Gastroesophageal sphincter (tissue), 4 donors: Measurements from ENCODE around the gene SLC6A12. TPM values are rescaled to one million over a fixed set of nuclear protein-coding genes. Genes with fewer than 3 reads are reported as not detected.

Experiments used
- ATAC-seq: fragments of 150-250 bp; one replicate; pipeline ENCODE4 v1.9.1; 2016; ENCODE audit warnings: mild to moderate bottlenecking, moderate library complexity
- H3K27ac ChIP-seq, 4 donors: fragments of 200-600 bp; sonication (generic) in 3 of 4; 1 replicate in 3 of 4; 2 replicates in 1 of 4; pipeline ENCODE4 v1.5.1; 2016 to 2019
- H3K27me3 ChIP-seq: fragments of 200-600 bp; sonication (generic); one replicate; pipeline ENCODE4 v1.5.1; 2019
- H3K36me3 ChIP-seq, 2 donors: fragments of 200-600 bp; sonication (generic); one replicate each; pipeline ENCODE4 v1.5.1; 2019; ENCODE audit warnings: control low read depth in 1 of 2
- H3K4me1 ChIP-seq, 3 donors: fragments of 200-600 bp; sonication (generic); 1 replicate in 2 of 3; 2 replicates in 1 of 3; pipeline ENCODE4 v1.5.1; 2016 to 2019; ENCODE audit warnings: control low read depth in 2 of 3
- H3K4me3 ChIP-seq, 2 donors: fragments of 200-600 bp; sonication (generic); one replicate each; pipeline ENCODE4 v1.5.1; 2019; ENCODE audit warnings: mild to moderate bottlenecking in 1 of 2, moderate library complexity in 1 of 2
- H3K9me3 ChIP-seq, 3 donors: fragments of 200-600 bp; sonication (generic); one replicate each; pipeline ENCODE4 v1.5.1; 2017 to 2019; ENCODE audit warnings: control low read depth in 2 of 3
- EP300 ChIP-seq: sonication (generic); formaldehyde crosslinking; IDR thresholded peaks from one replicate; pipeline ENCODE4 v1.6.1; 2017; ENCODE audit warnings: antibody characterized with exemption, mild to moderate bottlenecking
- POLR2A ChIP-seq, 2 donors: fragments of 450-650 bp; IDR thresholded peaks; one replicate each; pipeline ENCODE4 v1.6.1; 2017; ENCODE audit warnings: antibody characterized with exemption in 2 of 2, mild to moderate bottlenecking in 2 of 2, moderate library complexity in 1 of 2
- POLR2AphosphoS5 ChIP-seq: sonication (generic); formaldehyde crosslinking; IDR thresholded peaks from one replicate; pipeline ENCODE4 v1.6.1; 2017; ENCODE audit warnings: antibody characterized with exemption
- WGBS, 2 donors: methylation state at CpG; one replicate each; pipeline ENCODE4 v1.1.5; 2018; ENCODE audit warnings: low coverage in 1 of 2; 5-methylcytosine and 5-hydroxymethylcytosine counted together
- total RNA-seq, 4 donors: library from RNA; depleted of rRNA; stranded (reverse); fragments of >200 nt; gene quantifications; one replicate each; pipeline ENCODE4 v1.1.0, GENCODE V29; 2016
- TF ChIP-seq, protein P1 (sequence below), 4 experiments: fragments of 200-600 bp in 2 of 4; fragments of 450-650 bp in 2 of 4; sonication (generic) in 1 of 4; IDR thresholded peaks; one replicate each; pipeline ENCODE4 v1.5.1; 2017 to 2019; ENCODE audit warnings: antibody characterized with exemption in 4 of 4, mild to moderate bottlenecking in 2 of 4, moderate library complexity in 2 of 4

The SLC6A12 gene
- total RNA-seq, 4 donors from 2014 or later: 11.3 TPM; not detected in 3

- Histone ChIP-seq H3K4me3 (no peak overlapping the region), H3K27ac (no peak overlapping the region), H3K27me3 (peaks cover 37% of the 10 kb centered on the region), H3K36me3 (no peaks in the 10 kb centered on the region), H3K9me3 (no peaks in the 10 kb centered on the region), H3K4me1 (peaks cover 0 to 7% (median 0%) of the 10 kb centered on the region in 3 donors)
- WGBS, 2 donors: 86 to 90% methylated on average over 3 to 4 of the region's 5 CpGs
- TF ChIP-seq POLR2A (IDR thresholded peaks at IDR 0.05) (no peak), POLR2AphosphoS5 (no peak), EP300 (no peak)
- TF ChIP-seq, protein P1, sequence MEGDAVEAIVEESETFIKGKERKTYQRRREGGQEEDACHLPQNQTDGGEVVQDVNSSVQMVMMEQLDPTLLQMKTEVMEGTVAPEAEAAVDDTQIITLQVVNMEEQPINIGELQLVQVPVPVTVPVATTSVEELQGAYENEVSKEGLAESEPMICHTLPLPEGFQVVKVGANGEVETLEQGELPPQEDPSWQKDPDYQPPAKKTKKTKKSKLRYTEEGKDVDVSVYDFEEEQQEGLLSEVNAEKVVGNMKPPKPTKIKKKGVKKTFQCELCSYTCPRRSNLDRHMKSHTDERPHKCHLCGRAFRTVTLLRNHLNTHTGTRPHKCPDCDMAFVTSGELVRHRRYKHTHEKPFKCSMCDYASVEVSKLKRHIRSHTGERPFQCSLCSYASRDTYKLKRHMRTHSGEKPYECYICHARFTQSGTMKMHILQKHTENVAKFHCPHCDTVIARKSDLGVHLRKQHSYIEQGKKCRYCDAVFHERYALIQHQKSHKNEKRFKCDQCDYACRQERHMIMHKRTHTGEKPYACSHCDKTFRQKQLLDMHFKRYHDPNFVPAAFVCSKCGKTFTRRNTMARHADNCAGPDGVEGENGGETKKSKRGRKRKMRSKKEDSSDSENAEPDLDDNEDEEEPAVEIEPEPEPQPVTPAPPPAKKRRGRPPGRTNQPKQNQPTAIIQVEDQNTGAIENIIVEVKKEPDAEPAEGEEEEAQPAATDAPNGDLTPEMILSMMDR (IDR thresholded peaks at IDR 0.05): no peak
- ATAC-seq: no peak
Measured at GRCh38 chr12:144650-145284, 69.2 kb downstream of the SLC6A12 start.

DNA sequence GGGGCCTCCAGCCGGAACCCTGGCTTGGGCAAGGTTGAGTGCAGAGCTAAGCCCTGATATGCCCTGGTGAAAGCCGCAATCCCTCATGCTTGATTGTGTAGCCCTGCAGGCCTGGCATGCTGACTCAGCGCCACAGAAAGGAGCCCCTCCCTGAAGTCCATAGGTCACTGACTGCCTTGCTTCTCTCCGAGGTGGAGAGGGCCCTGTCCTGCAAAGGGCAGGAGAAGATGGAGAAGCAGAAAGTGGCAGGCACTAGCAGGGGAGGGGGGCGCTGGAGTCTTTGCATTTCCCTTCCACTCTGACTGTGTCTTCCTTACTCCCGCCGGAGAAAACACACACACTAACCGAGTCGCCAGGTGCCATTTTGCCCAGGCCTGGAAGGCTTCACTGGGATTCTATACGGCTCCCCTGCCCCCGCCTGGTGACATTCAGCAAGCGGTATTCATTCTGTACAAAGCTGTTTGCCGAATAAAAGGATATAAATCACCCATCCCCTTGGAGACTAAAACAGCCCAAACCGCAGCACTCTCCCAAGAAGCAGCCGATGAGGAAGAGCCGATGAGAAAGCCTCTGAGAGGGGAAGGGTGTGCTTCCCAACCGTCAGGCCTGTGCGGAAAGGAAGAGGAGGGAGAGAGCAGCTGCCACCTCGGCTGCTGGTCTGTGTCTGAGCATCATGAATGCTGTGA, 69.8 kb downstream of the SLC6A12 start:
- ATAC-seq: no peak
- TF ChIP-seq EP300: no peak
- WGBS, 2 donors: 72 to 78% methylated on average over 7 to 9 of the region's 19 CpGs
- no peaks in the 10 kb centered on the region for H3K9me3 ChIP-seq
- no peaks in the 10 kb centered on the region for H3K36me3 ChIP-seq
- peaks cover 0 to 14% (median 2%) of the 10 kb centered on the region in 3 donors for H3K4me1 ChIP-seq
- H3K27me3 ChIP-seq: peaks cover 36% of the 10 kb centered on the region
- H3K27ac ChIP-seq: no peak overlapping the region
- H3K4me3 ChIP-seq: no peak overlapping the region

DNA sequence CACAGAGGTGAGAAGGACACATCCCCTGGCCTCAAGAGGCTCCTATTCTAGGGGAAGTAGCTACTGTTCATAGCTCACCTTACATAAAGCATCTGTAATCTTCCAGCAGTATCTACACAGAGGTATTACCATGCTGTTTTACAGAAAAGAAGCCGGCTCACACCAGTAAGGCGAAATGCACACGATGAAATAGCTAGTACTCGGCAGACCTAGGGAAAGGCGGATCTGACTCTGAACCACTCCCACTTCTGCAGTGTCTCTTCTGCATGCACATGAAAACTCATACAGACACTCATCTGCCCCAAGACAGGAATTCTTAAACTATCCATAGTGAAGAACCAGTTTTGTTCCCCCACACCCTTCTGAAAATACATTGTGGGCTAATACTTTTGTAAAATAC, 73.8 kb downstream of the SLC6A12 start:
- no peak for ATAC-seq
- 61 to 71% methylated on average over 5 of the region's 5 CpGs for WGBS, 2 donors
- no peak overlapping the region for H3K4me3 ChIP-seq

More for the DNA sequence above, 73.8 kb downstream of the SLC6A12 start:
- peaks cover 71% of the 10 kb centered on the region for H3K27me3 ChIP-seq
- no peaks in the 10 kb centered on the region for H3K36me3 ChIP-seq
- H3K9me3 ChIP-seq: no peaks in the 10 kb centered on the region
- no peak overlapping the region for H3K27ac ChIP-seq
- TF ChIP-seq EP300: no peak
- no peak for TF ChIP-seq POLR2AphosphoS5
- no peak for TF ChIP-seq POLR2A (IDR thresholded peaks at IDR 0.05)
- TF ChIP-seq, protein P1 (IDR thresholded peaks at IDR 0.05): no peak
- peaks cover 0 to 20% (median 5%) of the 10 kb centered on the region in 3 donors for H3K4me1 ChIP-seq

Other genes starting within 250 kb of the SLC6A12 start
- 1 to 10 TPM in 1 of 4 donors, under 1 TPM in 3; 0.07 to 2.4 (median 0.57) TPM for gene IQSEC3, start 147.4 kb downstream of the SLC6A12 start, total RNA-seq
- not detected for gene SLC6A13, start 48.7 kb upstream of the SLC6A12 start, total RNA-seq
- gene KDM5A, start 175.2 kb upstream of the SLC6A12 start, total RNA-seq: 10 to 100 TPM; 39.3 to 87.9 (median 44.3) TPM
- 1 to 10 TPM; 3.0 to 7.0 (median 5.5) TPM for gene CCDC77, start 187.5 kb upstream of the SLC6A12 start, total RNA-seq
- gene B4GALNT3, start 245.8 kb upstream of the SLC6A12 start, total RNA-seq: 1 to 10 TPM in 2 of 4 donors, under 1 TPM in 1, not detected in 1; 0.54 to 1.6 (median 1.4) TPM